ENCODE data around the gene PHRF1. TPM values are rescaled to one million over a fixed set of nuclear protein-coding genes. Genes with fewer than 3 reads are reported as not detected.

Gene PHRF1
- polyA plus RNA-seq, 1 donor from 2014 or later = 8.5 TPM

GRCh38 chr11:641806-642370 is 65.6 kb downstream of the PHRF1 start:
- Histone ChIP-seq H3K36me3 (ENCODE audit: insufficient read depth, low read length) (no peaks in the 10 kb centered on the region), H3K4me3 (ENCODE audit: low read length) (no peak overlapping the region), H3K27ac (ENCODE audit: low read length) (no peak overlapping the region), H3K27me3 (ENCODE audit: insufficient read depth, low read depth, low read length) (peaks cover 21% of the 10 kb centered on the region), H2AFZ (ENCODE audit: low read depth, low read length) (no peak overlapping the region), H4K20me1 (ENCODE audit: insufficient read depth) (peaks cover 12% of the 10 kb centered on the region), H3K4me2 (ENCODE audit: low read length) (no peak overlapping the region), H3F3A (ENCODE audit: insufficient read depth, low read length, poor library complexity, severe bottlenecking) (no peaks in the 10 kb centered on the region), H3K9me2 (ENCODE audit: insufficient read depth, low read length) (no peaks in the 10 kb centered on the region), H3K79me2 (replicated peaks; ENCODE audit: insufficient read depth, low read length) (no peaks in the 10 kb centered on the region), H3K9ac (ENCODE audit: low read length) (no peak overlapping the region), H3K9me3 (ENCODE audit: low read length) (no peaks in the 10 kb centered on the region)
- TF ChIP-seq CTCF (IDR thresholded peaks at IDR 0.05; ENCODE audit: poor library complexity, severe bottlenecking) (no peak), EP300 (conservative IDR thresholded peaks at IDR 0.05; ENCODE audit: poor library complexity, severe bottlenecking) (no peak), POLR2AphosphoS5 (IDR thresholded peaks at IDR 0.05) (no peak), TAF1 (IDR thresholded peaks at IDR 0.05; ENCODE audit: low read depth) (no peak), RAD21 (conservative IDR thresholded peaks at IDR 0.05) (no peak), EZH2 (IDR thresholded peaks at IDR 0.05; ENCODE audit: borderline replicate concordance, insufficient read depth, low read length, poor library complexity, severe bottlenecking) (no peak)

- Histone ChIP-seq H3K79me2 (replicated peaks; ENCODE audit: insufficient read depth, low read length) (no peaks in the 10 kb centered on the region), H2AFZ (ENCODE audit: low read depth, low read length) (no peak overlapping the region), H3F3A (ENCODE audit: insufficient read depth, low read length, poor library complexity, severe bottlenecking) (no peaks in the 10 kb centered on the region), H3K9me3 (ENCODE audit: low read length) (no peaks in the 10 kb centered on the region), H3K27ac (ENCODE audit: low read length) (no peak overlapping the region), H3K36me3 (ENCODE audit: insufficient read depth, low read length) (no peaks in the 10 kb centered on the region), H3K4me3 (ENCODE audit: low read length) (no peak overlapping the region), H3K27me3 (ENCODE audit: insufficient read depth, low read depth, low read length) (peaks cover 9% of the 10 kb centered on the region), H3K4me2 (ENCODE audit: low read length) (no peak overlapping the region), H4K20me1 (ENCODE audit: insufficient read depth) (peaks cover 3% of the 10 kb centered on the region), H3K9me2 (ENCODE audit: insufficient read depth, low read length) (no peaks in the 10 kb centered on the region), H3K9ac (ENCODE audit: low read length) (no peak overlapping the region)
- TF ChIP-seq SMC3 (conservative IDR thresholded peaks at IDR 0.05; ENCODE audit: poor library complexity) (no peak), TAF1 (IDR thresholded peaks at IDR 0.05; ENCODE audit: low read depth) (no peak), EZH2 (IDR thresholded peaks at IDR 0.05; ENCODE audit: borderline replicate concordance, insufficient read depth, low read length, poor library complexity, severe bottlenecking) (no peak), MXI1 (conservative IDR thresholded peaks at IDR 0.05; ENCODE audit: poor library complexity, severe bottlenecking) (no peak), EP300 (conservative IDR thresholded peaks at IDR 0.05; ENCODE audit: poor library complexity, severe bottlenecking) (no peak), REST (IDR thresholded peaks at IDR 0.05; ENCODE audit: borderline replicate concordance) (no peak), RAD21 (conservative IDR thresholded peaks at IDR 0.05) (no peak), CTCF (IDR thresholded peaks at IDR 0.05; ENCODE audit: poor library complexity, severe bottlenecking) (no peak), POLR2AphosphoS5 (IDR thresholded peaks at IDR 0.05) (no peak)
Measured at GRCh38 chr11:643366-643765, 67.1 kb downstream of the PHRF1 start.
